ENCODE measurements around the gene PIP5K1A.

PIP5K1A gene

DNA sequence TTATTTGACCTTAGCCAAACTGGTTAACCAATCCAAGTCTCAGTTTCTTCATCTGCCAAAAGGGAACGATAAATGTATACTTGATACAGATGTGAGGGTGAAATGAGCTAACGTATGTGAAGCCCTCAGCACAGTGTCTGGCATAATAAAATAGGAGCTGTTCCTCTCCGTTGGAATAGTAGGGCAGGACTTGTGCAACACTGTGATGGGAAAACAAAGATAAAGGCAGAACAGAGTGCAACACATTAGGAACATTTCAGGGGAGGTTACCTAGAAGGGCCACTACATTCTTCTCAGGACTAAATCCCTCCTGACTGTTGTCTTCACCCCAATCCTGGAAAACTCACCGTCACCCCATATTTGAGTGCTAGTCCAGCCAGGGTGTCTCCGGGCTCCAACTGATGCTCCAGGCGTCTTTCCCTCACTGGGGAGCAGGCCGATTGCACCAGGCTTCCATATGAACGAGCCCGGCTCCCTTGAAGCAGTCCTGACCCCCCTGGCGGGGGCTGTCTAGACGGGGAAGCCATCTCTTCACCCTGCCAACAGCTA, 33.5 kb upstream of the PIP5K1A start:
- no peak for DNase-seq (ENCODE audit: extremely low read depth, low read depth)

DNA sequence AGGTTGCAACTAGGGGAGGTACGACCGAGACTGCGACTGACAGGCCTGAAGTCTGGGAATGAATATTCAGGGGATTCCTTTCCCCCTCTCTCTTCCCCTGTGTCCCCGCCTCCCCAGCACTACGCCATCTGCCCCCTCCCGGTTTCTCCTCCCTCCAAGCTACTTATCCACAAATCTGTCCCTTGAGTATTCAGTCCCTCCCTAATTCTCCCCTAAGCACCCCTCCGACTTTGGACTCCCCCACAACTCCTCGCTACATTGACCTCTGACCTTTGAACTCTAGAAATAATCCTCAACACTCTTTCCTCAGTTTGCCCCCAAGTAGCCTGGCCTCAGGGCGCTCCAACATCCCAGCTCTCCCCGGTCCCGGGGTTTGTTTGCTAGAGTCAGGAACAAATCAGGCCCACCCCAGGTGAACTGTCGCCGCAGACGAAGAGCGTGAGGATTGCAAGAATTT, 33.0 kb upstream of the PIP5K1A start:
- no peak for DNase-seq (ENCODE audit: extremely low read depth, low read depth)

More for the DNA sequence above, 33.5 kb upstream of the PIP5K1A start:
- TF ChIP-seq, protein P1, sequence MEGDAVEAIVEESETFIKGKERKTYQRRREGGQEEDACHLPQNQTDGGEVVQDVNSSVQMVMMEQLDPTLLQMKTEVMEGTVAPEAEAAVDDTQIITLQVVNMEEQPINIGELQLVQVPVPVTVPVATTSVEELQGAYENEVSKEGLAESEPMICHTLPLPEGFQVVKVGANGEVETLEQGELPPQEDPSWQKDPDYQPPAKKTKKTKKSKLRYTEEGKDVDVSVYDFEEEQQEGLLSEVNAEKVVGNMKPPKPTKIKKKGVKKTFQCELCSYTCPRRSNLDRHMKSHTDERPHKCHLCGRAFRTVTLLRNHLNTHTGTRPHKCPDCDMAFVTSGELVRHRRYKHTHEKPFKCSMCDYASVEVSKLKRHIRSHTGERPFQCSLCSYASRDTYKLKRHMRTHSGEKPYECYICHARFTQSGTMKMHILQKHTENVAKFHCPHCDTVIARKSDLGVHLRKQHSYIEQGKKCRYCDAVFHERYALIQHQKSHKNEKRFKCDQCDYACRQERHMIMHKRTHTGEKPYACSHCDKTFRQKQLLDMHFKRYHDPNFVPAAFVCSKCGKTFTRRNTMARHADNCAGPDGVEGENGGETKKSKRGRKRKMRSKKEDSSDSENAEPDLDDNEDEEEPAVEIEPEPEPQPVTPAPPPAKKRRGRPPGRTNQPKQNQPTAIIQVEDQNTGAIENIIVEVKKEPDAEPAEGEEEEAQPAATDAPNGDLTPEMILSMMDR (IDR thresholded peaks at IDR 0.05; ENCODE audit: low read depth, low read length): no peak

DNA sequence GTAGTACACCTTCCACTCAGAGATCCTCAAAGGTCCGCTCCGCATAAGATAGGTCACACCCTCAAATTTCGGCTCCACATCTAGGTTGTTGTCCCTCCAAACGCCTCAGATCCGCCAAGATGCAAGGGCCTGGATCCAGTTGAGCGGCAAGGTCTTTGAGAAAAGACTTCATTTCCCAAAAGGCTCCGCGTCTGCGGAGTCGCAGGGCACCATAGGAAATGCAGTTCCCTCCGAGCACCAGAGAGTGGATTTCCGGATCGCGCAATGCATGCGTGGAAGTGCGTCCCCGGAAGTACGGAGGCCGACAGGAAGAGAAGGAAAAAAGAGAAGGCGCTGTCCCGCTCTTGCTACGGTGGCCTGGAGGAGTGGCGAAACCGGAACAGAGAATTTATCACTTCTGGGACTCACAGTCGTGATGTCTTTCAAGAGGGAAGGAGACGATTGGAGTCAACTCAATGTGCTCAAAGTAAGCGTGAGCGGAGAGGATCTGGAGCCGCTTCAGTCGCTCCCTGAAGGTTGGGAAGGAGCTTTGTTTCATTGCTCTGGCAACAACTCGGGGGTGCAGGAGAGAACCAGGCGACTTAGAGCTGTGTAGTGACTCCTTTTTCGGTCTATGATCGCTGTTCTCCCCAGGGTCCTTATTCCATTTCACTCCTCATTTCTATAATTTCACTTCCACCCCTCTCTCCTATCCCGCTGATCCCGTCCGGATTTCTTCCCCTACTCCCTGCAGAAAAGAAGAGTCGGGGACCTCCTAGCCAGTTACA, 32.4 kb upstream of the PIP5K1A start, which contains the start of the genes LYSMD1 and SCNM1:
Gene LYSMD1, minus strand, starts transcription at position 165 of the 767 bp plus-strand sequence. CDS start 644 bp downstream, outside the sequence.
Gene SCNM1, plus strand, starts transcription at position 407 of the 767 bp plus-strand sequence. Its CDS starts 9 bp downstream, at position 416.
- peak; percentile 96 for DNase-seq (ENCODE audit: extremely low read depth, low read depth)
- TF ChIP-seq, protein P1 (IDR thresholded peaks at IDR 0.05; ENCODE audit: low read depth, low read length): no peak

More for the DNA sequence above, 33.0 kb upstream of the PIP5K1A start:
- TF ChIP-seq, protein P1 (IDR thresholded peaks at IDR 0.05; ENCODE audit: low read depth, low read length): peak; percentile 0; the same call in 1 of the 2 replicates

DNA sequence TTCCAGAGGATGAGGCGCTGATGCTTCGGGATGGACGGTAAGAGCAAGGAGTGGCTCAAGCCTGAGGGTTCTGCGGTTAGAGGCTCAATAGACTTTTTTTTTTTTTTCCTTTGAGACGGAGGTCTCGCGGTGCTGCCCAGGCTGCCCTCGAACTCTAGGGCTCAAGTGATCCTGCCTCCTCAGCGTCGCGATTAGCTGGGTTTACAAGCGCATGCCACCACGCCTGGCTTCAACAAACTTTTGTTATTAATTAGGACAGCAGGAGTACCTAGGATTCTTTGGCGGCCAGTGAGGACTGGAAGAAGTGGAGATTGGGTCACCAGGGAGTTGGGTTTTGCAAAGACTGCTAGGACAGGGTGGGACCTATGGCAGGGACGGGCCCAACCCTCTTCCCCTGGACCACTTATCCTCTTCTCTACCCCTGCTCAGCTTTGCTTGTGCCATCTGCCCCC, 31.8 kb upstream of the PIP5K1A start:
- no peak for DNase-seq (ENCODE audit: extremely low read depth, low read depth)
- TF ChIP-seq, protein P1 (IDR thresholded peaks at IDR 0.05; ENCODE audit: low read depth, low read length): no peak

- TF ChIP-seq, protein P1 (IDR thresholded peaks at IDR 0.05; ENCODE audit: low read depth, low read length): no peak
These were observed 31.2 kb upstream of the PIP5K1A start for GRCh38 chr1:151167116-151167515.

DNA sequence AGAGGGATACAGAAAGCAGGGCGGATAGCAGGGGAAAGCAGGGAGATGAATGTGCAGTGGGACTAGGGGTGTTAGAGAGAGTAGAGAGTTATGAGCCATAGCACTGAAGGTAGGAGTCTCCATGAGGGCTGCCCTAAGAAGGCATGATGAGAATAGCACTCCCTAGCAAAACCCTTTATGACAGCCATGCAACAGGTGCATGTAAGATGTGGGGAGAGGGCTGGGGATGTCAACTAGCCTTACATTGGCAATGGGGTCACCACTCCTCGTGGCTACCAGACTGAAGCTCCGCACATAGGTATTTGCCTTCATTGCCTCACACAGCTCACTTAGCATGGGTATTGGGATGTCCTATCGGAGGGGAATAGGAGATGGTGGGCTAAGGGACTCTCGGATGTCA, 27.2 kb upstream of the PIP5K1A start:
- DNase-seq (ENCODE audit: extremely low read depth, low read depth): no peak
- TF ChIP-seq, protein P1 (IDR thresholded peaks at IDR 0.05; ENCODE audit: low read depth, low read length): no peak

More at GRCh38 chr1:151167116-151167515, 31.2 kb upstream of the PIP5K1A start:
- no peak for DNase-seq (ENCODE audit: extremely low read depth, low read depth)
